SK-N-SH (cell line): ENCODE data around the gene MYO16. TPM values are rescaled to one million over a fixed set of nuclear protein-coding genes. Genes with fewer than 3 reads are reported as not detected.

Experiments used
- CTCF ChIA-PET: fragments of 300-600, 350-600 bp; formaldehyde crosslinking; extraction: SDS; loops from one replicate; lab custom pipeline; 2021; lab: Yijun Ruan, JAX
- POLR2A ChIA-PET: fragments of 350-600 bp; sonication (Branson Sonifier 250); formaldehyde crosslinking; extraction: SDS; loops from one replicate; lab custom pipeline; 2020; ENCODE audit warnings: antibody characterized with exemption, inconsistent platforms; lab: Yijun Ruan, JAX
- DNase-seq: peaks from one replicate; pipeline ENCODE4 v3.0.0; 2012
- H2AFZ ChIP-seq: fragments of 200-600 bp; sonication (generic); 2 replicates; pipeline ENCODE4 v1.8.1; 2016; ENCODE audit warnings: antibody characterized with exemption, mild to moderate bottlenecking, low read depth
- H3F3A ChIP-seq: fragments of 200-600 bp; sonication (generic); replicated peaks from 2 replicates; pipeline ENCODE3; 2016; ENCODE audit warnings: antibody characterized with exemption, mild to moderate bottlenecking; ENCODE audit not compliant: insufficient read depth
- H3K27ac ChIP-seq, 2 experiments: fragments of 200-500 bp in 1 of 2; fragments of 200-600 bp in 1 of 2; sonication (Bioruptor generic) in 1 of 2; sonication (generic), shearing (Covaris generic) in 1 of 2; 2 replicates each; pipeline versions ENCODE4 v1.5.1 to v1.6.1; 2014 to 2016; ENCODE audit warnings: low read depth in 2 of 2, inconsistent platforms in 1 of 2, low read length in 1 of 2, mild to moderate bottlenecking in 1 of 2, mixed read lengths in 1 of 2
- H3K27me3 ChIP-seq: fragments of 200-600 bp; sonication (generic), shearing (Covaris generic); 2 replicates; pipeline ENCODE4 v1.6.1; 2016; ENCODE audit warnings: mixed run types; ENCODE audit not compliant: insufficient read depth
- H3K36me3 ChIP-seq, 2 experiments: fragments of 200-500 bp in 1 of 2; fragments of 200-600 bp in 1 of 2; sonication (Bioruptor generic) in 1 of 2; sonication (generic) in 1 of 2; replicated peaks in 1 of 2; 2 replicates each; pipeline versions ENCODE3 to v1.5.1; 2014 to 2016; ENCODE audit warnings: low read length in 1 of 2, mild to moderate bottlenecking in 1 of 2; ENCODE audit not compliant: insufficient read depth in 2 of 2, control insufficient read depth in 1 of 2
- H3K4me1 ChIP-seq, 2 experiments: fragments of 200-500 bp in 1 of 2; fragments of 200-600 bp in 1 of 2; sonication (Bioruptor generic) in 1 of 2; sonication (generic), shearing (Covaris generic) in 1 of 2; 2 replicates each; pipeline versions ENCODE4 v1.5.1 to v1.6.1; 2014 to 2016; ENCODE audit warnings: low read depth in 1 of 2, low read length in 1 of 2, mixed run types in 1 of 2; ENCODE audit not compliant: insufficient read depth in 2 of 2, control insufficient read depth in 1 of 2
- H3K4me2 ChIP-seq: fragments of 200-600 bp; sonication (generic), shearing (Covaris generic); 2 replicates; pipeline ENCODE4 v1.6.1; 2017; ENCODE audit warnings: mixed run types
- H3K4me3 ChIP-seq, 2 experiments: fragments of 200-500 bp in 1 of 2; fragments of 200-600 bp in 1 of 2; sonication (Bioruptor generic) in 1 of 2; sonication (generic), shearing (Covaris generic) in 1 of 2; 2 replicates each; pipeline versions ENCODE4 v1.5.1 to v1.8.1; 2014 to 2016; ENCODE audit warnings: low read depth in 2 of 2, inconsistent platforms in 1 of 2, low read length in 1 of 2, mild to moderate bottlenecking in 1 of 2, mixed read lengths in 1 of 2, moderate library complexity in 1 of 2
- H3K79me2 ChIP-seq: fragments of 200-600 bp; sonication (generic); 2 replicates; pipeline ENCODE4 v1.8.1; 2017; ENCODE audit warnings: mild to moderate bottlenecking; ENCODE audit not compliant: insufficient read depth
- H3K9ac ChIP-seq: fragments of 200-600 bp; sonication (generic); 2 replicates; pipeline ENCODE4 v1.6.1; 2017; ENCODE audit warnings: mixed run types
- H3K9me2 ChIP-seq: fragments of 200-600 bp; sonication (generic); 2 replicates; pipeline ENCODE4 v1.6.1; 2017; ENCODE audit warnings: mixed run types
- H3K9me3 ChIP-seq: fragments of 200-600 bp; sonication (generic); 2 replicates; pipeline ENCODE4 v1.6.1; 2017; ENCODE audit warnings: mixed run types, mild to moderate bottlenecking, moderate library complexity
- H4K20me1 ChIP-seq: fragments of 200-600 bp; sonication (generic); 2 replicates; pipeline ENCODE4 v1.6.1; 2017; ENCODE audit warnings: mild to moderate bottlenecking, mixed run types; ENCODE audit not compliant: insufficient read depth
- CHD2 ChIP-seq: fragments of 150-350 bp; IDR thresholded peaks from 2 replicates; pipeline ENCODE4 v1.6.1; 2018; ENCODE audit warnings: low read length; ENCODE audit not compliant: partially characterized antibody
- EP300 ChIP-seq, 2 experiments: IDR thresholded peaks; 2 replicates each; pipeline versions ENCODE4 v1.4.0 to v1.6.1; 2012; ENCODE audit warnings: borderline replicate concordance in 1 of 2, low read depth in 1 of 2, low read length in 1 of 2
- FOSL2 ChIP-seq: IDR thresholded peaks from 2 replicates; pipeline ENCODE4 v1.4.0; 2012; ENCODE audit warnings: low read depth, mild to moderate bottlenecking, moderate library complexity, borderline replicate concordance
- FOXJ3 ChIP-seq: sonication (generic); formaldehyde crosslinking; IDR thresholded peaks from 2 replicates; pipeline ENCODE4 v1.5.1; 2020; ENCODE audit warnings: mild to moderate bottlenecking, missing genetic modification reagents
- FOXM1 ChIP-seq: IDR thresholded peaks from 2 replicates; pipeline ENCODE4 v1.4.0; 2012; ENCODE audit warnings: low read depth, mild to moderate bottlenecking
- GATA2 ChIP-seq: sonication (generic); formaldehyde crosslinking; IDR thresholded peaks from 2 replicates; pipeline ENCODE4 v1.5.0; 2020; ENCODE audit warnings: mild to moderate bottlenecking, missing genetic modification reagents
- NRF1 ChIP-seq: IDR thresholded peaks from 2 replicates; pipeline ENCODE4 v1.6.1; 2012; ENCODE audit warnings: low read depth, mild to moderate bottlenecking, low read length
- RCOR1 ChIP-seq: fragments of 150-350 bp; IDR thresholded peaks from 2 replicates; pipeline ENCODE4 v1.6.1; 2017; ENCODE audit warnings: antibody characterized with exemption, low read length
- RFX5 ChIP-seq: IDR thresholded peaks from 2 replicates; pipeline ENCODE4 v1.6.1; 2012; ENCODE audit warnings: mild to moderate bottlenecking, improper control_type of control experiment, low read length
- RXRA ChIP-seq: IDR thresholded peaks from 2 replicates; pipeline ENCODE4 v1.4.0; 2012; ENCODE audit warnings: low read depth, mild to moderate bottlenecking, borderline replicate concordance
- SIN3A ChIP-seq: IDR thresholded peaks from 2 replicates; pipeline ENCODE4 v1.6.1; 2012; ENCODE audit warnings: low read depth, mild to moderate bottlenecking, low read length, moderate library complexity, borderline replicate concordance
- SMC3 ChIP-seq: IDR thresholded peaks from 2 replicates; pipeline ENCODE4 v1.6.1; 2012; ENCODE audit warnings: low read depth, low read length, improper control_type of control experiment
- TCF12 ChIP-seq: IDR thresholded peaks from 2 replicates; pipeline ENCODE4 v1.4.0; 2012
- whole genome bisulfite sequencing: methylation state at CpG from one replicate; pipeline ENCODE4 v1.1.6; 2017; ENCODE audit warnings: low lambda C conversion rate; 5-methylcytosine and 5-hydroxymethylcytosine counted together
- polyA plus RNA-seq, 3 experiments: library from polyadenylated mRNA; depleted of rRNA; stranded (reverse); fragments of >200 nt; gene quantifications; 2 replicates each; pipeline ENCODE4 v1.2.3, GENCODE V29; 2012
- TF ChIP-seq, protein P1 (sequence below): IDR thresholded peaks from 2 replicates; pipeline ENCODE4; 2012
- TF ChIP-seq, protein P2 (sequence below): fragments of 150-350 bp; IDR thresholded peaks from 2 replicates; pipeline ENCODE4 v1.6.1; 2017; ENCODE audit warnings: antibody characterized with exemption, low read length, low read depth, borderline replicate concordance
- TF ChIP-seq, protein P3 (sequence below): IDR thresholded peaks from 2 replicates; pipeline ENCODE4 v1.6.1; 2012; ENCODE audit warnings: mild to moderate bottlenecking, low read depth, low read length, moderate library complexity

MYO16 gene
- polyA plus RNA-seq, 1 of the 3 experiments (the other 2 are of a cell fraction), result 0.07 TPM

GRCh38 chr13:109227344-109227940 is 598.0 kb downstream of the MYO16 start:
- POLR2A ChIA-PET, result no interaction called here
- no peaks in the 10 kb centered on the region for H4K20me1 ChIP-seq
- no peaks in the 10 kb centered on the region for H3F3A ChIP-seq
- H3K9me3 ChIP-seq, result no peaks in the 10 kb centered on the region
- H2AFZ ChIP-seq, result no peak overlapping the region
- TF ChIP-seq NRF1 (no peak), FOXM1 (no peak), GATA2 (CRISPR knock-in tag) (no peak), RFX5 (no peak), SIN3A (no peak), TCF12 (no peak)
- TF ChIP-seq, protein P1, sequence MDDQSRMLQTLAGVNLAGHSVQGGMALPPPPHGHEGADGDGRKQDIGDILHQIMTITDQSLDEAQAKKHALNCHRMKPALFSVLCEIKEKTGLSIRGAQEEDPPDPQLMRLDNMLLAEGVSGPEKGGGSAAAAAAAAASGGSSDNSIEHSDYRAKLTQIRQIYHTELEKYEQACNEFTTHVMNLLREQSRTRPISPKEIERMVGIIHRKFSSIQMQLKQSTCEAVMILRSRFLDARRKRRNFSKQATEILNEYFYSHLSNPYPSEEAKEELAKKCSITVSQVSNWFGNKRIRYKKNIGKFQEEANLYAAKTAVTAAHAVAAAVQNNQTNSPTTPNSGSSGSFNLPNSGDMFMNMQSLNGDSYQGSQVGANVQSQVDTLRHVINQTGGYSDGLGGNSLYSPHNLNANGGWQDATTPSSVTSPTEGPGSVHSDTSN, result no peak
- TF ChIP-seq, protein P2, sequence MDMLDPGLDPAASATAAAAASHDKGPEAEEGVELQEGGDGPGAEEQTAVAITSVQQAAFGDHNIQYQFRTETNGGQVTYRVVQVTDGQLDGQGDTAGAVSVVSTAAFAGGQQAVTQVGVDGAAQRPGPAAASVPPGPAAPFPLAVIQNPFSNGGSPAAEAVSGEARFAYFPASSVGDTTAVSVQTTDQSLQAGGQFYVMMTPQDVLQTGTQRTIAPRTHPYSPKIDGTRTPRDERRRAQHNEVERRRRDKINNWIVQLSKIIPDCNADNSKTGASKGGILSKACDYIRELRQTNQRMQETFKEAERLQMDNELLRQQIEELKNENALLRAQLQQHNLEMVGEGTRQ, result no peak
- TF ChIP-seq, protein P3, sequence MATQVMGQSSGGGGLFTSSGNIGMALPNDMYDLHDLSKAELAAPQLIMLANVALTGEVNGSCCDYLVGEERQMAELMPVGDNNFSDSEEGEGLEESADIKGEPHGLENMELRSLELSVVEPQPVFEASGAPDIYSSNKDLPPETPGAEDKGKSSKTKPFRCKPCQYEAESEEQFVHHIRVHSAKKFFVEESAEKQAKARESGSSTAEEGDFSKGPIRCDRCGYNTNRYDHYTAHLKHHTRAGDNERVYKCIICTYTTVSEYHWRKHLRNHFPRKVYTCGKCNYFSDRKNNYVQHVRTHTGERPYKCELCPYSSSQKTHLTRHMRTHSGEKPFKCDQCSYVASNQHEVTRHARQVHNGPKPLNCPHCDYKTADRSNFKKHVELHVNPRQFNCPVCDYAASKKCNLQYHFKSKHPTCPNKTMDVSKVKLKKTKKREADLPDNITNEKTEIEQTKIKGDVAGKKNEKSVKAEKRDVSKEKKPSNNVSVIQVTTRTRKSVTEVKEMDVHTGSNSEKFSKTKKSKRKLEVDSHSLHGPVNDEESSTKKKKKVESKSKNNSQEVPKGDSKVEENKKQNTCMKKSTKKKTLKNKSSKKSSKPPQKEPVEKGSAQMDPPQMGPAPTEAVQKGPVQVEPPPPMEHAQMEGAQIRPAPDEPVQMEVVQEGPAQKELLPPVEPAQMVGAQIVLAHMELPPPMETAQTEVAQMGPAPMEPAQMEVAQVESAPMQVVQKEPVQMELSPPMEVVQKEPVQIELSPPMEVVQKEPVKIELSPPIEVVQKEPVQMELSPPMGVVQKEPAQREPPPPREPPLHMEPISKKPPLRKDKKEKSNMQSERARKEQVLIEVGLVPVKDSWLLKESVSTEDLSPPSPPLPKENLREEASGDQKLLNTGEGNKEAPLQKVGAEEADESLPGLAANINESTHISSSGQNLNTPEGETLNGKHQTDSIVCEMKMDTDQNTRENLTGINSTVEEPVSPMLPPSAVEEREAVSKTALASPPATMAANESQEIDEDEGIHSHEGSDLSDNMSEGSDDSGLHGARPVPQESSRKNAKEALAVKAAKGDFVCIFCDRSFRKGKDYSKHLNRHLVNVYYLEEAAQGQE, result no peak
- TF ChIP-seq, all 33 proteins: peak for 0
- Histone ChIP-seq H3K79me2 (no peaks in the 10 kb centered on the region), H3K4me3 (no peak overlapping the region), H3K9me2 (no peaks in the 10 kb centered on the region), H3K36me3 (no peaks in the 10 kb centered on the region), H3K27me3 (no peaks in the 10 kb centered on the region), H3K4me1 (no peaks in the 10 kb centered on the region), H3K27ac (no peak overlapping the region), H3K9ac (no peak overlapping the region), H3K4me2 (no peak overlapping the region)
- 83% methylated on average over 5 of the region's 5 CpGs for WGBS
- no peak for DNase-seq
- CTCF ChIA-PET, result no interaction called here

- Histone ChIP-seq H3K4me2 (no peak overlapping the region), H3K9me3 (no peaks in the 10 kb centered on the region), H3K36me3 (no peaks in the 10 kb centered on the region), H3K4me3 (no peak overlapping the region), H3K27me3 (no peaks in the 10 kb centered on the region), H3K9ac (no peak overlapping the region), H2AFZ (no peak overlapping the region), H3F3A (no peaks in the 10 kb centered on the region), H4K20me1 (no peaks in the 10 kb centered on the region), H3K79me2 (no peaks in the 10 kb centered on the region), H3K27ac (no peak overlapping the region), H3K9me2 (no peaks in the 10 kb centered on the region), H3K4me1 (no peaks in the 10 kb centered on the region)
- 74% methylated on average over 3 of the region's 3 CpGs for WGBS
- no peak for DNase-seq
- POLR2A ChIA-PET, result interaction anchor here (0.7 kb wide), 1 partner anchor 186 kb away, joined by 4 read pairs; no protein-coding TSS in a partner anchor
- CTCF ChIA-PET, result no interaction called here
- TF ChIP-seq EP300 (IDR thresholded peaks at IDR 0.05; ENCODE audit: borderline replicate concordance in 1 of 2, low read depth in 1 of 2, low read length in 1 of 2) (no peak), SMC3 (no peak), FOSL2 (no peak), RCOR1 (no peak), CHD2 (no peak), SIN3A (no peak), RXRA (no peak), FOXJ3 (no peak)
- TF ChIP-seq, protein P1, result no peak
- TF ChIP-seq, protein P3, result no peak
These were observed 598.8 kb downstream of the MYO16 start for GRCh38 chr13:109228211-109228610.
